Measurements from ENCODE around the gene PTPN22. TPM values are rescaled to one million over a fixed set of nuclear protein-coding genes. Genes with fewer than 3 reads are reported as not detected.

Gene PTPN22
- total and polyA plus RNA-seq, 11 donors, result 0.16 to 4.2 (median 0.45) TPM

GRCh38 chr1:113890816-113891215 lies 19.3 kb upstream of the PTPN22 start:
- H3K27ac ChIP-seq, result no peak overlapping the region
- TF ChIP-seq CTCF (IDR thresholded peaks at IDR 0.05) (no peak), POLR2A (IDR thresholded peaks at IDR 0.05) (no peak)
- H3K9me3 ChIP-seq, result no peaks in the 10 kb centered on the region
- ATAC-seq (no peak), DNase-seq (no peak)
- H3K4me3 ChIP-seq, result no peak overlapping the region
- 50 to 73% (median 69%) methylated on average over 2 of the region's 2 CpGs for WGBS, 4 donors
- H3K36me3 ChIP-seq, result peaks cover 0 to 22% (median 19%) of the 10 kb centered on the region in 9 donors
- no peaks in the 10 kb centered on the region for H3K4me1 ChIP-seq
- no peaks in the 10 kb centered on the region for H3K27me3 ChIP-seq
- intact Hi-C loops (cut with DNase I), result no loop called here

- Histone ChIP-seq H3K9me3 (no peaks in the 10 kb centered on the region), H3K36me3 (no peaks in the 10 kb centered on the region), H3K4me1 (no peaks in the 10 kb centered on the region), H3K27ac (no peak within 1 kb of the TSS), H3K4me3 (no peak within 1 kb of the TSS), H3K27me3 (no peaks in the 10 kb centered on the region)
- TF ChIP-seq POLR2A (IDR thresholded peaks at IDR 0.05) (no peak), CTCF (IDR thresholded peaks at IDR 0.05) (no peak)
- no peak for DNase-seq
- 76 to 83% (median 79%) methylated on average over 6 of the region's 6 CpGs for WGBS, 4 donors
- intact Hi-C loops (cut with DNase I), result no loop called here
- no peak for ATAC-seq
Measured at GRCh38 chr1:113887402-113888175, 16.1 kb upstream of the PTPN22 start, which contains the start of gene BCL2L15. TSS of gene BCL2L15 (minus strand) at chr1:113887581. CDS start at chr1:113887375, 206 bp downstream.

- intact Hi-C loops (cut with DNase I), result no loop called here
- Histone ChIP-seq H3K4me3 (no peak overlapping the region), H3K4me1 (no peaks in the 10 kb centered on the region), H3K9me3 (no peaks in the 10 kb centered on the region), H3K27me3 (no peaks in the 10 kb centered on the region), H3K36me3 (no peaks in the 10 kb centered on the region), H3K27ac (no peak overlapping the region)
- TF ChIP-seq CTCF (IDR thresholded peaks at IDR 0.05) (no peak), POLR2A (IDR thresholded peaks at IDR 0.05) (no peak)
- no peak for ATAC-seq
- 85 to 89% (median 88%) methylated on average over 17 of the region's 17 CpGs for WGBS, 4 donors
- no peak for DNase-seq
Measured at GRCh38 chr1:113886417-113887401, 15.2 kb upstream of the PTPN22 start.

DNA sequence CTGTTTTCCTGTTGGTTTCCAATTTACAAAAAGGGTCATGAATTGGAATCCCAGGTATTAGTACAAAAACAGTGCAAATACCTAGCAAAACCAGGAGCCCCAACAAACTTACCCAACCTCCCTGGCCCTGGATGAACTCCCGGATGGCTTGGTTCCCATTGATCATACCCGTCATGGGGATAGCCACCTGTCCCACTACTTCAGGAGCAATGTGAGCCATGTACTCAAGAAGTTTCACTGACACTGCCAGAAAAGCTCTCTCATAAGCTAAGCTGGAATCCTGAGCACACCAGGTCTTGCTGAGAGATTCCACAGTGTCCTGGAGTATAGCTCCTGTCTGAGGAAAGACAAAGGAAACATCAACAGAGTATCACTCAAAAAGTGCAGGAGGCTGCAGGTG lies 10.1 kb upstream of the PTPN22 start:
- Histone ChIP-seq H3K27ac (no peak overlapping the region), H3K9me3 (no peaks in the 10 kb centered on the region), H3K4me1 (peaks cover 0 to 20% (median 0%) of the 10 kb centered on the region in 12 donors), H3K4me3 (no peak overlapping the region), H3K27me3 (no peaks in the 10 kb centered on the region), H3K36me3 (no peaks in the 10 kb centered on the region)
- TF ChIP-seq CTCF (IDR thresholded peaks at IDR 0.05), result no peak
- no peak for TF ChIP-seq POLR2A (IDR thresholded peaks at IDR 0.05)
- no peak for ATAC-seq
- intact Hi-C loops (cut with DNase I), result no loop called here
- DNase-seq, result no peak
- 82 to 95% (median 87%) methylated on average over 2 of the region's 2 CpGs for WGBS, 4 donors

Data from heart left ventricle (tissue), 16 donors.